ENCODE data around the gene OGFOD1. TPM values are rescaled to one million over a fixed set of nuclear protein-coding genes. Genes with fewer than 3 reads are reported as not detected.

Gene OGFOD1
- total and polyA plus RNA-seq, 2 donors (not counting 3 experiments of a cell fraction or from before 2014, with no cell fraction given), result 26.6 to 54.8 TPM

DNA sequence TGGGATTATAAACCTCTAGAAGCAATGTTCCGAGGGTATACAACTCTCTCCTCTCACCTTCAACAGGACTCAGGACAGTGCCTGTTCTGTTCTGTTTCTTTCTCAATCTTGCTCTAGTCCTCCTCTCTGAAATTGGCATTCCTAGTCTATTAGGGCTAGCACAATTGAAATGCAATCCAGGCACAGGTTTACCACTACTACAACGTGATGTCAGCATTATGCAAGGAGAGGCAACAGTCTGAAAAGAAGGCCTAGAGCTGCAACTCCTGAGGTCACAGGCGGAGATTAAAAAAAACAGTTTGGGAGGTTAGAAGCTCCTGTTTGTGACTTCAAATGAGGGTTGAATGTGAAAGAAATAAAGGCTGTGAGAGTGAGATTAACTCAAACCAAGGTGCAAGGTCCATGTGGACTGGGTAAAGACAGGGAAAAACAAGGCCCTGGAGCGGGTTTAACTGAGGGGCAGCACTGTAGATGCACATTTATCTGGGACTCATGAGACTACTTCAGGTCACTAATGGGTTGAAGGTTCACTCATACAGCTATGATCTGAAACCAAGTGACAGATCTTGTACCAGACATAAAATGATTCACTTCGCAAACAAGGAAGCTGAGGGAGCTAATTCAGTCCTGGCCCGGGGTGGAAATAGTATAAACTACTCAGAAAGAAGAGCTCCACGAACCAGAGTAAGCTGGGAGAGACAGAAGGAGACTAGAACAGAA lies 42.8 kb upstream of the OGFOD1 start:
- no peaks in the 10 kb centered on the region for H3K4me1 ChIP-seq (ENCODE audit: control insufficient read depth, extremely low read depth, insufficient read depth, low read length)
- H3K27me3 ChIP-seq (ENCODE audit: control insufficient read depth in 2 of 2, insufficient read depth in 2 of 2, low read length in 2 of 2), result no peaks in the 10 kb centered on the region
- H3K79me2 ChIP-seq (ENCODE audit: control insufficient read depth, insufficient read depth, low read length), result no peaks in the 10 kb centered on the region
- peaks cover 14 to 18% of the 10 kb centered on the region in 2 experiments for H3K36me3 ChIP-seq (ENCODE audit: control insufficient read depth in 2 of 2, extremely low read depth in 1 of 2, insufficient read depth in 2 of 2, low read length in 2 of 2)
- POLR2A ChIA-PET, result no interaction called here
- H3K9ac ChIP-seq (replicated peaks; ENCODE audit: extremely low read depth, insufficient read depth, low read length), result no peak overlapping the region
- TF ChIP-seq POLR2A (IDR thresholded peaks at IDR 0.05; ENCODE audit: low read depth, low read length), result no peak
- no peak for TF ChIP-seq MAX (IDR thresholded peaks at IDR 0.05; ENCODE audit: insufficient read depth, insufficient read length)
- no peak for TF ChIP-seq GATA2 (IDR thresholded peaks at IDR 0.05; ENCODE audit: insufficient read depth, insufficient read length, low read depth, low read length)
- TF ChIP-seq POLR2AphosphoS5 (IDR thresholded peaks at IDR 0.05; ENCODE audit: insufficient read depth, low read depth, low read length), result no peak
- no peak for TF ChIP-seq EZH2 (IDR thresholded peaks at IDR 0.05; ENCODE audit: borderline replicate concordance, low read depth, low read length, severe bottlenecking)
- TF ChIP-seq, protein P1, sequence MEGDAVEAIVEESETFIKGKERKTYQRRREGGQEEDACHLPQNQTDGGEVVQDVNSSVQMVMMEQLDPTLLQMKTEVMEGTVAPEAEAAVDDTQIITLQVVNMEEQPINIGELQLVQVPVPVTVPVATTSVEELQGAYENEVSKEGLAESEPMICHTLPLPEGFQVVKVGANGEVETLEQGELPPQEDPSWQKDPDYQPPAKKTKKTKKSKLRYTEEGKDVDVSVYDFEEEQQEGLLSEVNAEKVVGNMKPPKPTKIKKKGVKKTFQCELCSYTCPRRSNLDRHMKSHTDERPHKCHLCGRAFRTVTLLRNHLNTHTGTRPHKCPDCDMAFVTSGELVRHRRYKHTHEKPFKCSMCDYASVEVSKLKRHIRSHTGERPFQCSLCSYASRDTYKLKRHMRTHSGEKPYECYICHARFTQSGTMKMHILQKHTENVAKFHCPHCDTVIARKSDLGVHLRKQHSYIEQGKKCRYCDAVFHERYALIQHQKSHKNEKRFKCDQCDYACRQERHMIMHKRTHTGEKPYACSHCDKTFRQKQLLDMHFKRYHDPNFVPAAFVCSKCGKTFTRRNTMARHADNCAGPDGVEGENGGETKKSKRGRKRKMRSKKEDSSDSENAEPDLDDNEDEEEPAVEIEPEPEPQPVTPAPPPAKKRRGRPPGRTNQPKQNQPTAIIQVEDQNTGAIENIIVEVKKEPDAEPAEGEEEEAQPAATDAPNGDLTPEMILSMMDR (IDR thresholded peaks at IDR 0.05; ENCODE audit: extremely low read depth in 1 of 2, insufficient read depth in 1 of 2, low read depth in 1 of 2, low read length in 2 of 2), result no peak
- no peak for TF ChIP-seq MYC (IDR thresholded peaks at IDR 0.05; ENCODE audit: low read depth, low read length)
- no peak for TF ChIP-seq FOS (IDR thresholded peaks at IDR 0.05; ENCODE audit: borderline replicate concordance, insufficient read depth, low read length)
- FAIRE-seq (no peak), DNase-seq (ENCODE audit: low read depth, low spot score) (no peak)
- intact Hi-C loops (cut with micrococcal nuclease) (no loop called here), dilution Hi-C loops (cut with MboI; ENCODE audit: extremely low pct_ligation_motif_present, low sequenced_read_pairs) (no loop called here)
- H2AFZ ChIP-seq (ENCODE audit: low read depth, low read length), result no peak overlapping the region
- BruUV-seq (replicated peaks), result no TSS peak
- no peak overlapping the region for H3K4me2 ChIP-seq (ENCODE audit: insufficient read depth, low read length)
- CTCF ChIA-PET, result interaction anchor here (1.2 kb wide), 1 partner anchor 9 kb away, joined by 3 read pairs; no protein-coding TSS in a partner anchor
- no peak overlapping the region for H3K27ac ChIP-seq (ENCODE audit: insufficient read depth, low read depth, low read length)
- no peaks in the 10 kb centered on the region for H3K9me3 ChIP-seq (replicated peaks; ENCODE audit: control insufficient read depth, insufficient read depth, low read length)
- no peaks in the 10 kb centered on the region for H4K20me1 ChIP-seq (replicated peaks; ENCODE audit: control insufficient read depth, extremely low read depth, insufficient read depth, low read length)
- no peaks in the 10 kb centered on the region for H3K9me1 ChIP-seq (replicated peaks; ENCODE audit: control insufficient read depth, extremely low read depth, insufficient read depth, low read length)
- H3K4me3 ChIP-seq (replicated peaks in 1 of 3; ENCODE audit: insufficient read depth in 1 of 3, low read depth in 1 of 3, low read length in 3 of 3), result no peak overlapping the region

Data from endothelial cell of umbilical vein (primary cell).